ENCODE data around the gene LGALS1.

The LGALS1 gene

GRCh38 chr22:37696657-37697537 is 21.5 kb downstream of the LGALS1 start, which contains the start of gene TRIOBP:
TSS of gene TRIOBP (plus strand) at chr22:37697048. CDS start at chr22:37701366, 4,318 bp downstream.
- peak within 1 kb of the TSS; percentile 74 for H3K27ac ChIP-seq (ENCODE audit: low read depth, low read length)
- peaks cover 44% of the 10 kb centered on the region for H3K36me3 ChIP-seq (ENCODE audit: insufficient read depth, low read length)
- H3K9me3 ChIP-seq (ENCODE audit: insufficient read depth, low read depth, low read length) = no peaks in the 10 kb centered on the region
- peak within 1 kb of the TSS; percentile 75 for H3K4me3 ChIP-seq (ENCODE audit: low read length)
- no peaks in the 10 kb centered on the region for H3K27me3 ChIP-seq (ENCODE audit: insufficient read depth, low read length)
- peak within 1 kb of the TSS; percentile 74 for H3K9ac ChIP-seq (ENCODE audit: low read depth, low read length)
- under 1% methylated on average over 38 of the region's 39 CpGs for WGBS
- H3K4me1 ChIP-seq (ENCODE audit: insufficient read depth, low read length) = no peaks in the 10 kb centered on the region

GRCh38 chr22:37697538-37697835 is 22.1 kb downstream of the LGALS1 start:
- 0% methylated on average over 3 of the region's 3 CpGs for WGBS
- Histone ChIP-seq H3K9ac (ENCODE audit: low read depth, low read length) (peak overlapping the region; percentile 74), H3K4me3 (ENCODE audit: low read length) (peak overlapping the region; percentile 75), H3K36me3 (ENCODE audit: insufficient read depth, low read length) (peaks cover 45% of the 10 kb centered on the region), H3K27me3 (ENCODE audit: insufficient read depth, low read length) (no peaks in the 10 kb centered on the region), H3K9me3 (ENCODE audit: insufficient read depth, low read depth, low read length) (no peaks in the 10 kb centered on the region), H3K4me1 (ENCODE audit: insufficient read depth, low read length) (no peaks in the 10 kb centered on the region), H3K27ac (ENCODE audit: low read depth, low read length) (peak overlapping the region; percentile 74)

- Histone ChIP-seq H3K27me3 (ENCODE audit: insufficient read depth, low read length) (no peaks in the 10 kb centered on the region), H3K36me3 (ENCODE audit: insufficient read depth, low read length) (peaks cover 71% of the 10 kb centered on the region), H3K4me1 (ENCODE audit: insufficient read depth, low read length) (no peaks in the 10 kb centered on the region), H3K27ac (ENCODE audit: low read depth, low read length) (no peak overlapping the region), H3K9me3 (ENCODE audit: insufficient read depth, low read depth, low read length) (no peaks in the 10 kb centered on the region), H3K4me3 (ENCODE audit: low read length) (no peak overlapping the region), H3K9ac (ENCODE audit: low read depth, low read length) (no peak overlapping the region)
- 93% methylated on average over 8 of the region's 8 CpGs for WGBS
Observed at GRCh38 chr22:37701141-37701786, 25.8 kb downstream of the LGALS1 start.

- no peaks in the 10 kb centered on the region for H3K27me3 ChIP-seq (ENCODE audit: insufficient read depth, low read length)
- no peaks in the 10 kb centered on the region for H3K9me3 ChIP-seq (ENCODE audit: insufficient read depth, low read depth, low read length)
- no peak overlapping the region for H3K4me3 ChIP-seq (ENCODE audit: low read length)
- 93% methylated on average over 7 of the region's 7 CpGs for WGBS
- H3K4me1 ChIP-seq (ENCODE audit: insufficient read depth, low read length) = no peaks in the 10 kb centered on the region
- peaks cover 77% of the 10 kb centered on the region for H3K36me3 ChIP-seq (ENCODE audit: insufficient read depth, low read length)
- no peak overlapping the region for H3K9ac ChIP-seq (ENCODE audit: low read depth, low read length)
- no peak overlapping the region for H3K27ac ChIP-seq (ENCODE audit: low read depth, low read length)
Observed at GRCh38 chr22:37703906-37704305, 28.5 kb downstream of the LGALS1 start.

GRCh38 chr22:37704645-37705044 is 29.2 kb downstream of the LGALS1 start:
- H3K36me3 ChIP-seq (ENCODE audit: insufficient read depth, low read length) = peaks cover 75% of the 10 kb centered on the region
- no peak overlapping the region for H3K4me3 ChIP-seq (ENCODE audit: low read length)
- H3K9me3 ChIP-seq (ENCODE audit: insufficient read depth, low read depth, low read length) = no peaks in the 10 kb centered on the region
- H3K27me3 ChIP-seq (ENCODE audit: insufficient read depth, low read length) = no peaks in the 10 kb centered on the region
- WGBS = 96% methylated on average over 3 of the region's 3 CpGs
- H3K27ac ChIP-seq (ENCODE audit: low read depth, low read length) = no peak overlapping the region
- H3K4me1 ChIP-seq (ENCODE audit: insufficient read depth, low read length) = no peaks in the 10 kb centered on the region
- H3K9ac ChIP-seq (ENCODE audit: low read depth, low read length) = no peak overlapping the region

- Histone ChIP-seq H3K4me1 (ENCODE audit: insufficient read depth, low read length) (no peaks in the 10 kb centered on the region), H3K36me3 (ENCODE audit: insufficient read depth, low read length) (peaks cover 77% of the 10 kb centered on the region), H3K27me3 (ENCODE audit: insufficient read depth, low read length) (no peaks in the 10 kb centered on the region), H3K9me3 (ENCODE audit: insufficient read depth, low read depth, low read length) (no peaks in the 10 kb centered on the region), H3K4me3 (ENCODE audit: low read length) (no peak overlapping the region), H3K27ac (ENCODE audit: low read depth, low read length) (no peak overlapping the region), H3K9ac (ENCODE audit: low read depth, low read length) (no peak overlapping the region)
- WGBS = 88% methylated on average over 3 of the region's 3 CpGs
Observed at GRCh38 chr22:37705205-37705604, 29.8 kb downstream of the LGALS1 start.

GRCh38 chr22:37708580-37709444 is 33.4 kb downstream of the LGALS1 start:
- Histone ChIP-seq H3K9me3 (ENCODE audit: insufficient read depth, low read depth, low read length) (no peaks in the 10 kb centered on the region), H3K9ac (ENCODE audit: low read depth, low read length) (no peak overlapping the region), H3K4me3 (ENCODE audit: low read length) (no peak overlapping the region), H3K4me1 (ENCODE audit: insufficient read depth, low read length) (no peaks in the 10 kb centered on the region), H3K36me3 (ENCODE audit: insufficient read depth, low read length) (peaks cover 69% of the 10 kb centered on the region), H3K27me3 (ENCODE audit: insufficient read depth, low read length) (no peaks in the 10 kb centered on the region), H3K27ac (ENCODE audit: low read depth, low read length) (no peak overlapping the region)
- WGBS = 94% methylated on average over 25 of the region's 25 CpGs

GRCh38 chr22:37709445-37709765 is 34.0 kb downstream of the LGALS1 start:
- H3K9me3 ChIP-seq (ENCODE audit: insufficient read depth, low read depth, low read length) = no peaks in the 10 kb centered on the region
- H3K9ac ChIP-seq (ENCODE audit: low read depth, low read length) = no peak overlapping the region
- H3K4me3 ChIP-seq (ENCODE audit: low read length) = no peak overlapping the region
- H3K27ac ChIP-seq (ENCODE audit: low read depth, low read length) = no peak overlapping the region
- H3K27me3 ChIP-seq (ENCODE audit: insufficient read depth, low read length) = no peaks in the 10 kb centered on the region
- H3K4me1 ChIP-seq (ENCODE audit: insufficient read depth, low read length) = no peaks in the 10 kb centered on the region
- H3K36me3 ChIP-seq (ENCODE audit: insufficient read depth, low read length) = peaks cover 67% of the 10 kb centered on the region
- WGBS = 92% methylated on average over 15 of the region's 15 CpGs

- WGBS = 93% methylated on average over 3 of the region's 3 CpGs
- Histone ChIP-seq H3K9me3 (ENCODE audit: insufficient read depth, low read depth, low read length) (no peaks in the 10 kb centered on the region), H3K9ac (ENCODE audit: low read depth, low read length) (no peak overlapping the region), H3K27me3 (ENCODE audit: insufficient read depth, low read length) (no peaks in the 10 kb centered on the region), H3K36me3 (ENCODE audit: insufficient read depth, low read length) (peaks cover 59% of the 10 kb centered on the region), H3K27ac (ENCODE audit: low read depth, low read length) (no peak overlapping the region), H3K4me1 (ENCODE audit: insufficient read depth, low read length) (no peaks in the 10 kb centered on the region), H3K4me3 (ENCODE audit: low read length) (no peak overlapping the region)
Observed at GRCh38 chr22:37710675-37711074, 35.2 kb downstream of the LGALS1 start.

- H3K36me3 ChIP-seq (ENCODE audit: insufficient read depth, low read length) = peaks cover 57% of the 10 kb centered on the region
- no peaks in the 10 kb centered on the region for H3K4me1 ChIP-seq (ENCODE audit: insufficient read depth, low read length)
- 94% methylated on average over 8 of the region's 10 CpGs for WGBS
Observed at GRCh38 chr22:37711490-37711889, 36.1 kb downstream of the LGALS1 start.

GRCh38 chr22:37713761-37714160 is 38.3 kb downstream of the LGALS1 start:
- no peaks in the 10 kb centered on the region for H3K9me3 ChIP-seq (ENCODE audit: insufficient read depth, low read depth, low read length)
- no peak overlapping the region for H3K9ac ChIP-seq (ENCODE audit: low read depth, low read length)
- H3K36me3 ChIP-seq (ENCODE audit: insufficient read depth, low read length) = peaks cover 58% of the 10 kb centered on the region
- no peaks in the 10 kb centered on the region for H3K27me3 ChIP-seq (ENCODE audit: insufficient read depth, low read length)
- H3K4me1 ChIP-seq (ENCODE audit: insufficient read depth, low read length) = no peaks in the 10 kb centered on the region
- WGBS = 96% methylated on average over 7 of the region's 7 CpGs
- no peak overlapping the region for H3K27ac ChIP-seq (ENCODE audit: low read depth, low read length)
- H3K4me3 ChIP-seq (ENCODE audit: low read length) = no peak overlapping the region

More at GRCh38 chr22:37711490-37711889, 36.1 kb downstream of the LGALS1 start:
- H3K27ac ChIP-seq (ENCODE audit: low read depth, low read length) = no peak overlapping the region
- no peaks in the 10 kb centered on the region for H3K9me3 ChIP-seq (ENCODE audit: insufficient read depth, low read depth, low read length)
- H3K4me3 ChIP-seq (ENCODE audit: low read length) = no peak overlapping the region
- H3K9ac ChIP-seq (ENCODE audit: low read depth, low read length) = no peak overlapping the region
- H3K27me3 ChIP-seq (ENCODE audit: insufficient read depth, low read length) = no peaks in the 10 kb centered on the region

Measured in HUES64 (cell line).